ENCODE measurements around the gene ABCG4.

GRCh38 chr11:119158467-119158866, 9.6 kb downstream of the ABCG4 start:
- no peak for TF ChIP-seq EZH2 (IDR thresholded peaks at IDR 0.05; ENCODE audit: borderline replicate concordance, low read length)
- TF ChIP-seq, protein P1, sequence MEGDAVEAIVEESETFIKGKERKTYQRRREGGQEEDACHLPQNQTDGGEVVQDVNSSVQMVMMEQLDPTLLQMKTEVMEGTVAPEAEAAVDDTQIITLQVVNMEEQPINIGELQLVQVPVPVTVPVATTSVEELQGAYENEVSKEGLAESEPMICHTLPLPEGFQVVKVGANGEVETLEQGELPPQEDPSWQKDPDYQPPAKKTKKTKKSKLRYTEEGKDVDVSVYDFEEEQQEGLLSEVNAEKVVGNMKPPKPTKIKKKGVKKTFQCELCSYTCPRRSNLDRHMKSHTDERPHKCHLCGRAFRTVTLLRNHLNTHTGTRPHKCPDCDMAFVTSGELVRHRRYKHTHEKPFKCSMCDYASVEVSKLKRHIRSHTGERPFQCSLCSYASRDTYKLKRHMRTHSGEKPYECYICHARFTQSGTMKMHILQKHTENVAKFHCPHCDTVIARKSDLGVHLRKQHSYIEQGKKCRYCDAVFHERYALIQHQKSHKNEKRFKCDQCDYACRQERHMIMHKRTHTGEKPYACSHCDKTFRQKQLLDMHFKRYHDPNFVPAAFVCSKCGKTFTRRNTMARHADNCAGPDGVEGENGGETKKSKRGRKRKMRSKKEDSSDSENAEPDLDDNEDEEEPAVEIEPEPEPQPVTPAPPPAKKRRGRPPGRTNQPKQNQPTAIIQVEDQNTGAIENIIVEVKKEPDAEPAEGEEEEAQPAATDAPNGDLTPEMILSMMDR (IDR thresholded peaks at IDR 0.05; ENCODE audit: low read length) = no peak
